Common myeloid progenitor, CD34-positive (primary cell): ENCODE measurements around the gene DPM2.

ENCODE experiments used
- CTCF ChIA-PET: fragments of 350-600 bp; sonication (Branson Sonifier 250); formaldehyde crosslinking; loops from one replicate; lab custom pipeline; 2021; ENCODE audit warnings: antibody characterized with exemption; lab: Charles Lee
- POLR2A ChIA-PET: fragments of 350-600 bp; sonication (Branson Sonifier 250); formaldehyde crosslinking; loops from one replicate; lab custom pipeline; 2021; ENCODE audit warnings: antibody characterized with exemption; lab: Charles Lee
- DNase-seq, 3 donors: peaks; one replicate each; pipeline versions ENCODE4 v3.0.0 to v3.0.0-alpha.2; 2013
- H3K27ac ChIP-seq, 2 experiments: 1 replicate in 1 of 2; 2 replicates in 1 of 2; pipeline ENCODE4 v1.7.0; 2013; ENCODE audit warnings: inconsistent platforms in 2 of 2, low read length in 2 of 2, mild to moderate bottlenecking in 2 of 2, low read depth in 1 of 2, moderate library complexity in 1 of 2; ENCODE audit not compliant: severe bottlenecking in 2 of 2, insufficient read depth in 1 of 2, poor library complexity in 1 of 2
- H3K27me3 ChIP-seq, 5 experiments: replicated peaks in 2 of 5; 1 replicate in 3 of 5; 2 replicates in 2 of 5; pipeline versions ENCODE4 v1.6.1 to v1.7.0; 2013; ENCODE audit warnings: low read length in 4 of 5, mild to moderate bottlenecking in 2 of 5, moderate library complexity in 2 of 5, inconsistent platforms in 1 of 5; ENCODE audit not compliant: insufficient read depth in 5 of 5, control insufficient read depth in 4 of 5
- H3K36me3 ChIP-seq, 4 experiments: 1 replicate in 2 of 4; 2 replicates in 2 of 4; pipeline versions ENCODE4 v1.6.1 to v1.7.0; 2013; ENCODE audit warnings: low read length in 3 of 4, control low read depth in 1 of 4, mild to moderate bottlenecking in 1 of 4; ENCODE audit not compliant: control insufficient read depth in 4 of 4, insufficient read depth in 4 of 4
- H3K4me1 ChIP-seq, 4 experiments: 1 replicate in 3 of 4; 2 replicates in 1 of 4; pipeline versions ENCODE4 v1.6.1 to v1.7.1; 2013; ENCODE audit warnings: low read length in 3 of 4, mild to moderate bottlenecking in 3 of 4, control low read depth in 1 of 4, inconsistent platforms in 1 of 4, moderate library complexity in 1 of 4; ENCODE audit not compliant: control insufficient read depth in 4 of 4, insufficient read depth in 4 of 4; ENCODE audit errors: control extremely low read depth in 1 of 4
- H3K4me3 ChIP-seq, 7 experiments: 1 replicate in 4 of 7; 2 replicates in 3 of 7; pipeline versions ENCODE4 v1.5.1 to v1.7.0; 2013; ENCODE audit warnings: mild to moderate bottlenecking in 7 of 7, low read length in 6 of 7, moderate library complexity in 6 of 7, inconsistent platforms in 2 of 7, low read depth in 2 of 7, control low read depth in 1 of 7; ENCODE audit not compliant: insufficient read depth in 4 of 7, control insufficient read depth in 1 of 7; ENCODE audit errors: extremely low read depth in 1 of 7
- H3K9me3 ChIP-seq, 5 experiments: 1 replicate in 4 of 5; 2 replicates in 1 of 5; pipeline versions ENCODE4 v1.6.1 to v1.7.1; 2013; ENCODE audit warnings: low read length in 4 of 5, mild to moderate bottlenecking in 2 of 5, inconsistent platforms in 1 of 5, low read depth in 1 of 5, moderate library complexity in 1 of 5; ENCODE audit not compliant: control insufficient read depth in 4 of 5, insufficient read depth in 2 of 5; ENCODE audit errors: control extremely low read depth in 1 of 5
- WGBS: methylation state at CpG from one replicate; pipeline ENCODE4 v1.1.5; 2013; ENCODE audit not compliant: insufficient coverage; 5-methylcytosine and 5-hydroxymethylcytosine counted together

Gene DPM2

DNA sequence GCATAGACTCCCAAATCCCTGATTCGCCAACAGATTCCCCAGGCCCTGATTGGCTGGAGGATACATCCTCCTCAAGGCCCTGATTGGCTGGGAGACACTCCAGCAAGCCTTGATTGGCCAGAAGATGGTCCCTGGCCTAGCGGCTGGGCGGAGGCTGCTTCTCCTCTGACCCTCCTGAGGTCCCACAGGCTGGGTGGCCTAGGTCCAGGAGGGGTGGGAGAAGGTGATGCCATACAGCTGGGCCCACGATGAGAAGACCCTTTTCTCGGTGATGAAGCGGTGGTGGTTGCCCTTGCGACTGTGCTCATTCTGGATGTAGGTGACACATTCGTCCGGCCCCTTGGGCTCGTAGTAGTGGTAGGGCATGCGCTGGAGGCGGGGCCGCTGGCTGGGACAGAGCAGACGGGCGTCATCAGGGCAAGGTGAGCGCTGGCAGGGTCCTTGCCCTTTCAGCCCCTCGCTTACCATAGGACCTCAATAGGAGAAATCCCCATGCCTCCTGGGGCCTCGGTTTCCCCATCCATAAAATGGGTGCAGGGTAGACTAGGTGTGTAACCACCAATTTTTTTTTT lies 51.2 kb downstream of the DPM2 start:
- CTCF ChIA-PET: interaction anchor here (1.6 kb wide), 1 partner anchor 12 kb away, joined by 6 read pairs; no protein-coding TSS in a partner anchor
- 99% methylated on average over 15 of the region's 18 CpGs for WGBS
- DNase-seq: no peak
- Histone ChIP-seq H3K36me3 (peaks cover 5 to 49% (median 26%) of the 10 kb centered on the region in 4 experiments), H3K27me3 (no peaks in the 10 kb centered on the region), H3K4me1 (peaks cover 4 to 45% (median 39%) of the 10 kb centered on the region in 4 experiments), H3K9me3 (no peaks in the 10 kb centered on the region), H3K27ac (no peak overlapping the region), H3K4me3 (no peak overlapping the region)
- POLR2A ChIA-PET: no interaction called here

GRCh38 chr9:127885508-127886281 lies 52.0 kb downstream of the DPM2 start:
- WGBS: 86% methylated on average over 8 of the region's 13 CpGs
- H3K27me3 ChIP-seq: no peaks in the 10 kb centered on the region
- ChIA-PET POLR2A (interaction anchor here (0.9 to 1.8 kb wide), 2 partner anchors 13 to 18 kb away, joined by 4 to 7 read pairs; no protein-coding TSS in a partner anchor), CTCF (interaction anchor here (0.8 to 2.2 kb wide), 9 partner anchors 9 to 40 kb away, joined by 3 to 15 read pairs (median 4); partner anchors contain the start of genes ENG and ST6GALNAC6)
- H3K4me3 ChIP-seq: peak overlapping the region in 1 of 7 experiments; percentile 23
- H3K27ac ChIP-seq: peak overlapping the region in 1 of 2 experiments; percentile 59
- H3K4me1 ChIP-seq: peaks cover 4 to 45% (median 39%) of the 10 kb centered on the region in 4 experiments
- DNase-seq: no peak
- H3K9me3 ChIP-seq: no peaks in the 10 kb centered on the region
- peaks cover 2 to 44% (median 22%) of the 10 kb centered on the region in 4 experiments for H3K36me3 ChIP-seq
